HAP-1 (cell line): Measurements from ENCODE around the gene HBZ.
"Not testable (repeated sequence)": the region's sequence is repeated elsewhere in the genome, so short reads cannot be mapped to it uniquely, and the experiment has no call there.

Source experiments
- DNase-seq, 2 experiments: peaks; one replicate each; pipeline ENCODE4 v3.0.0-alpha.2; 2016 to 2020; ENCODE audit warnings: low spot score in 2 of 2
- H3K27me3 ChIP-seq: fragments of 250-450 bp; sonication (Bioruptor Pico); 2 replicates; pipeline ENCODE4 v1.5.1; 2020; ENCODE audit warnings: low read depth, mild to moderate bottlenecking, moderate library complexity
- H3K36me3 ChIP-seq: fragments of 250-450 bp; sonication (Bioruptor Pico); replicated peaks from 2 replicates; pipeline ENCODE4 v1.5.1; 2020; ENCODE audit warnings: mild to moderate bottlenecking
- H3K4me1 ChIP-seq: fragments of 250-450 bp; sonication (Bioruptor Pico); 2 replicates; pipeline ENCODE4 v1.5.1; 2020; ENCODE audit warnings: mild to moderate bottlenecking
- H3K4me3 ChIP-seq: fragments of 250-450 bp; sonication (Bioruptor Pico); 2 replicates; pipeline ENCODE4 v1.5.1; 2020; ENCODE audit warnings: mild to moderate bottlenecking, moderate library complexity
- H3K9me3 ChIP-seq: fragments of 250-450 bp; sonication (Bioruptor Pico); 2 replicates; pipeline ENCODE4 v1.5.1; 2020; ENCODE audit warnings: mild to moderate bottlenecking, moderate library complexity
- in situ Hi-C: fragments of 300-500 bp; cut with MboI; formaldehyde crosslinking; loops from 3 replicates; pipeline ENCODE4 v1.14.3; 2020; ENCODE audit warnings: low sequenced_read_pairs, inconsistent platforms, mixed read lengths

The HBZ gene

GRCh38 chr16:181565-182021 is 29.1 kb downstream of the HBZ start:
- H3K4me1 ChIP-seq, result peaks cover 4% of the 10 kb centered on the region
- in situ Hi-C loops, result loop anchor here (5.0 kb wide), 1 partner anchor 74 kb away; no protein-coding TSS in a partner anchor
- 0 out of 2 replicates have a peak, but pooled peaks cover 8% of the 10 kb centered on the region for H3K36me3 ChIP-seq
- DNase-seq, result peak in 1 of 2 experiments; percentile 92
- no peaks in the 10 kb centered on the region for H3K9me3 ChIP-seq
- peak overlapping the region; percentile 50 for H3K4me3 ChIP-seq
- no peaks in the 10 kb centered on the region for H3K27me3 ChIP-seq

GRCh38 chr16:183005-183404 is 30.6 kb downstream of the HBZ start:
- in situ Hi-C loops, result loop anchor here (5.0 kb wide), 1 partner anchor 76 kb away; no protein-coding TSS in a partner anchor
- Histone ChIP-seq H3K9me3 (no peaks in the 10 kb centered on the region), H3K36me3 (peaks cover 16% of the 10 kb centered on the region), H3K4me1 (peaks cover 4% of the 10 kb centered on the region), H3K27me3 (no peaks in the 10 kb centered on the region), H3K4me3 (no peak overlapping the region)
- DNase-seq, result no peak

- in situ Hi-C loops, result no loop called here
- DNase-seq, result no peak
Observed at GRCh38 chr16:185213-185612, 32.8 kb downstream of the HBZ start.

GRCh38 chr16:185691-186090 is 33.2 kb downstream of the HBZ start:
- no peak for DNase-seq
- Histone ChIP-seq H3K27me3 (no peaks in the 10 kb centered on the region), H3K36me3 (peaks cover 39% of the 10 kb centered on the region), H3K4me1 (peaks cover 4% of the 10 kb centered on the region), H3K4me3 (no peak overlapping the region), H3K9me3 (no peaks in the 10 kb centered on the region)
- in situ Hi-C loops, result no loop called here

More at GRCh38 chr16:185213-185612, 32.8 kb downstream of the HBZ start:
- Histone ChIP-seq H3K4me1 (peaks cover 4% of the 10 kb centered on the region), H3K9me3 (no peaks in the 10 kb centered on the region), H3K4me3 (no peak overlapping the region), H3K27me3 (no peaks in the 10 kb centered on the region), H3K36me3 (peaks cover 34% of the 10 kb centered on the region)

- in situ Hi-C loops, result no loop called here
- H3K27me3 ChIP-seq, result no peaks in the 10 kb centered on the region
Observed at GRCh38 chr16:187330-187729, 34.9 kb downstream of the HBZ start.

GRCh38 chr16:188674-189073 is 36.2 kb downstream of the HBZ start:
- H3K36me3 ChIP-seq, result peaks cover 65% of the 10 kb centered on the region
- no peaks in the 10 kb centered on the region for H3K9me3 ChIP-seq
- no peak overlapping the region for H3K4me3 ChIP-seq
- in situ Hi-C loops, result no loop called here
- H3K4me1 ChIP-seq, result no peaks in the 10 kb centered on the region
- no peaks in the 10 kb centered on the region for H3K27me3 ChIP-seq
- no peak for DNase-seq

More at GRCh38 chr16:187330-187729, 34.9 kb downstream of the HBZ start:
- Histone ChIP-seq H3K4me3 (no peak overlapping the region), H3K36me3 (peaks cover 55% of the 10 kb centered on the region), H3K9me3 (no peaks in the 10 kb centered on the region), H3K4me1 (no peaks in the 10 kb centered on the region)
- DNase-seq, result no peak

GRCh38 chr16:189604-190186 is 37.3 kb downstream of the HBZ start:
- H3K36me3 ChIP-seq, result peaks cover 71% of the 10 kb centered on the region
- no peaks in the 10 kb centered on the region for H3K4me1 ChIP-seq
- in situ Hi-C loops, result no loop called here
- no peak for DNase-seq
- no peaks in the 10 kb centered on the region for H3K27me3 ChIP-seq
- H3K4me3 ChIP-seq, result no peak overlapping the region
- no peaks in the 10 kb centered on the region for H3K9me3 ChIP-seq

GRCh38 chr16:191831-192230 is 39.4 kb downstream of the HBZ start:
- Histone ChIP-seq H3K4me3 (no peak overlapping the region), H3K36me3 (peaks cover 86% of the 10 kb centered on the region), H3K9me3 (no peaks in the 10 kb centered on the region), H3K4me1 (no peaks in the 10 kb centered on the region), H3K27me3 (no peaks in the 10 kb centered on the region)
- no peak for DNase-seq
- in situ Hi-C loops, result no loop called here

- H3K36me3 ChIP-seq, result peaks cover 86% of the 10 kb centered on the region
- in situ Hi-C loops, result no loop called here
- no peaks in the 10 kb centered on the region for H3K27me3 ChIP-seq
- DNase-seq, result no peak
- H3K4me1 ChIP-seq, result no peaks in the 10 kb centered on the region
- no peaks in the 10 kb centered on the region for H3K9me3 ChIP-seq
- H3K4me3 ChIP-seq, result no peak overlapping the region
Observed at GRCh38 chr16:192686-193085, 40.2 kb downstream of the HBZ start.

- H3K36me3 ChIP-seq, result peaks cover 87% of the 10 kb centered on the region
- in situ Hi-C loops, result no loop called here
- no peak for DNase-seq
- H3K27me3 ChIP-seq, result no peaks in the 10 kb centered on the region
- H3K4me1 ChIP-seq, result no peaks in the 10 kb centered on the region
- no peak overlapping the region for H3K4me3 ChIP-seq
- no peaks in the 10 kb centered on the region for H3K9me3 ChIP-seq
Observed at GRCh38 chr16:193441-193840, 41.0 kb downstream of the HBZ start.

- H3K4me1 ChIP-seq, result no peaks in the 10 kb centered on the region
- H3K36me3 ChIP-seq, result peaks cover 87% of the 10 kb centered on the region
- H3K9me3 ChIP-seq, result no peaks in the 10 kb centered on the region
- no peaks in the 10 kb centered on the region for H3K27me3 ChIP-seq
- in situ Hi-C loops, result no loop called here
- no peak overlapping the region for H3K4me3 ChIP-seq
- DNase-seq, result no peak
Observed at GRCh38 chr16:194516-194915, 42.1 kb downstream of the HBZ start.

GRCh38 chr16:200388-200787 is 47.9 kb downstream of the HBZ start:
- no peak overlapping the region for H3K4me3 ChIP-seq
- no peaks in the 10 kb centered on the region for H3K9me3 ChIP-seq
- peaks cover 71% of the 10 kb centered on the region for H3K36me3 ChIP-seq
- H3K27me3 ChIP-seq, result no peaks in the 10 kb centered on the region
- no peak for DNase-seq
- in situ Hi-C loops, result no loop called here
- H3K4me1 ChIP-seq, result no peaks in the 10 kb centered on the region

GRCh38 chr16:203246-203645 is 50.8 kb downstream of the HBZ start:
- in situ Hi-C loops, result no loop called here
- Histone ChIP-seq H3K27me3 (no peaks in the 10 kb centered on the region), H3K4me1 (no peaks in the 10 kb centered on the region), H3K4me3 (no peak overlapping the region), H3K9me3 (no peaks in the 10 kb centered on the region), H3K36me3 (peaks cover 75% of the 10 kb centered on the region)
- no peak for DNase-seq

- H3K4me1 ChIP-seq, in situ Hi-C loops, H3K27me3 ChIP-seq, H3K4me3 ChIP-seq, H3K9me3 ChIP-seq, DNase-seq: not testable (repeated sequence)
- H3K36me3 ChIP-seq, result peaks cover 75% of the 10 kb centered on the region
Observed at GRCh38 chr16:204046-204445, 51.6 kb downstream of the HBZ start.
